ENCODE measurements around the gene TPGS2.

DNA sequence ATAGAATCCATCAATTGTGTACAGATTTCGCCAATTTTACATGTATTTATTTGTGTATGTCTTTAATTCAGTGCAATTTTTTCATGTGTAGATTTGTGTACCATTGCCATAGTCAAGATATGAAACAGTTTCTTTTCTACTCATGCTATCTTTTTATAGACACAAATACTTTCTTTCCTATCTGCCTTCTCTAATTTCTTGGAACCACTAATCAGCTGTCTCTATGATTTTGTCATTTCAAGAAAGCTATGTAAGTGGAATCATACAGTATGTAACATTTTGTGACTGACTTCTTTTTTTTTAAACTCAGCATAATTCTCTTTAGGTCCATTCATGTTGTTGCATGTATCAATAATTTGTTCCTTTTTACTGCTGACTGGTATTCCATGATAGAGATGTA lies 33.4 kb upstream of the TPGS2 start:
- TF ChIP-seq, protein P1, sequence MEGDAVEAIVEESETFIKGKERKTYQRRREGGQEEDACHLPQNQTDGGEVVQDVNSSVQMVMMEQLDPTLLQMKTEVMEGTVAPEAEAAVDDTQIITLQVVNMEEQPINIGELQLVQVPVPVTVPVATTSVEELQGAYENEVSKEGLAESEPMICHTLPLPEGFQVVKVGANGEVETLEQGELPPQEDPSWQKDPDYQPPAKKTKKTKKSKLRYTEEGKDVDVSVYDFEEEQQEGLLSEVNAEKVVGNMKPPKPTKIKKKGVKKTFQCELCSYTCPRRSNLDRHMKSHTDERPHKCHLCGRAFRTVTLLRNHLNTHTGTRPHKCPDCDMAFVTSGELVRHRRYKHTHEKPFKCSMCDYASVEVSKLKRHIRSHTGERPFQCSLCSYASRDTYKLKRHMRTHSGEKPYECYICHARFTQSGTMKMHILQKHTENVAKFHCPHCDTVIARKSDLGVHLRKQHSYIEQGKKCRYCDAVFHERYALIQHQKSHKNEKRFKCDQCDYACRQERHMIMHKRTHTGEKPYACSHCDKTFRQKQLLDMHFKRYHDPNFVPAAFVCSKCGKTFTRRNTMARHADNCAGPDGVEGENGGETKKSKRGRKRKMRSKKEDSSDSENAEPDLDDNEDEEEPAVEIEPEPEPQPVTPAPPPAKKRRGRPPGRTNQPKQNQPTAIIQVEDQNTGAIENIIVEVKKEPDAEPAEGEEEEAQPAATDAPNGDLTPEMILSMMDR (IDR thresholded peaks at IDR 0.05): no peak
- TF ChIP-seq, protein P2, sequence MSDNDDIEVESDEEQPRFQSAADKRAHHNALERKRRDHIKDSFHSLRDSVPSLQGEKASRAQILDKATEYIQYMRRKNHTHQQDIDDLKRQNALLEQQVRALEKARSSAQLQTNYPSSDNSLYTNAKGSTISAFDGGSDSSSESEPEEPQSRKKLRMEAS (IDR thresholded peaks at IDR 0.05; ENCODE audit: low read depth): no peak
- TF ChIP-seq EZH2phosphoT487 (IDR thresholded peaks at IDR 0.05; ENCODE audit: borderline replicate concordance, low read depth) (no peak), CHD2 (IDR thresholded peaks at IDR 0.05; ENCODE audit: low read length, partially characterized antibody) (no peak), GABPA (IDR thresholded peaks at IDR 0.05; ENCODE audit: low read depth) (no peak), FOXM1 (IDR thresholded peaks at IDR 0.05; ENCODE audit: low read depth) (no peak), TAF1 (IDR thresholded peaks at IDR 0.05; ENCODE audit: borderline replicate concordance, low read depth, low read length) (no peak), ELF1 (IDR thresholded peaks at IDR 0.05) (no peak), TCF12 (IDR thresholded peaks at IDR 0.05) (no peak), SMC3 (IDR thresholded peaks at IDR 0.05; ENCODE audit: low read depth, low read length) (no peak), EP300 (IDR thresholded peaks at IDR 0.05; ENCODE audit: borderline replicate concordance in 1 of 2, low read depth in 1 of 2, low read length in 1 of 2) (no peak)
- TF ChIP-seq, protein P3, sequence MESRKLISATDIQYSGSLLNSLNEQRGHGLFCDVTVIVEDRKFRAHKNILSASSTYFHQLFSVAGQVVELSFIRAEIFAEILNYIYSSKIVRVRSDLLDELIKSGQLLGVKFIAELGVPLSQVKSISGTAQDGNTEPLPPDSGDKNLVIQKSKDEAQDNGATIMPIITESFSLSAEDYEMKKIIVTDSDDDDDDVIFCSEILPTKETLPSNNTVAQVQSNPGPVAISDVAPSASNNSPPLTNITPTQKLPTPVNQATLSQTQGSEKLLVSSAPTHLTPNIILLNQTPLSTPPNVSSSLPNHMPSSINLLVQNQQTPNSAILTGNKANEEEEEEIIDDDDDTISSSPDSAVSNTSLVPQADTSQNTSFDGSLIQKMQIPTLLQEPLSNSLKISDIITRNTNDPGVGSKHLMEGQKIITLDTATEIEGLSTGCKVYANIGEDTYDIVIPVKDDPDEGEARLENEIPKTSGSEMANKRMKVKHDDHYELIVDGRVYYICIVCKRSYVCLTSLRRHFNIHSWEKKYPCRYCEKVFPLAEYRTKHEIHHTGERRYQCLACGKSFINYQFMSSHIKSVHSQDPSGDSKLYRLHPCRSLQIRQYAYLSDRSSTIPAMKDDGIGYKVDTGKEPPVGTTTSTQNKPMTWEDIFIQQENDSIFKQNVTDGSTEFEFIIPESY (IDR thresholded peaks at IDR 0.05; ENCODE audit: borderline replicate concordance, low read depth): no peak
- TF ChIP-seq, protein P4, sequence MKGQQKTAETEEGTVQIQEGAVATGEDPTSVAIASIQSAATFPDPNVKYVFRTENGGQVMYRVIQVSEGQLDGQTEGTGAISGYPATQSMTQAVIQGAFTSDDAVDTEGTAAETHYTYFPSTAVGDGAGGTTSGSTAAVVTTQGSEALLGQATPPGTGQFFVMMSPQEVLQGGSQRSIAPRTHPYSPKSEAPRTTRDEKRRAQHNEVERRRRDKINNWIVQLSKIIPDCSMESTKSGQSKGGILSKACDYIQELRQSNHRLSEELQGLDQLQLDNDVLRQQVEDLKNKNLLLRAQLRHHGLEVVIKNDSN (IDR thresholded peaks at IDR 0.05; ENCODE audit: borderline replicate concordance, low read depth): no peak

Measured in SK-N-SH (cell line).